Fibroblast of skin of right biceps (primary cell): ENCODE data around the gene XDH.
A peak's percentile ranks its signal among the peaks of the same experiment; 100 is the strongest.

Source experiments
- DNase-seq: peaks from one replicate; pipeline ENCODE4 v3.0.0-alpha.2; 2013

Gene XDH

DNA sequence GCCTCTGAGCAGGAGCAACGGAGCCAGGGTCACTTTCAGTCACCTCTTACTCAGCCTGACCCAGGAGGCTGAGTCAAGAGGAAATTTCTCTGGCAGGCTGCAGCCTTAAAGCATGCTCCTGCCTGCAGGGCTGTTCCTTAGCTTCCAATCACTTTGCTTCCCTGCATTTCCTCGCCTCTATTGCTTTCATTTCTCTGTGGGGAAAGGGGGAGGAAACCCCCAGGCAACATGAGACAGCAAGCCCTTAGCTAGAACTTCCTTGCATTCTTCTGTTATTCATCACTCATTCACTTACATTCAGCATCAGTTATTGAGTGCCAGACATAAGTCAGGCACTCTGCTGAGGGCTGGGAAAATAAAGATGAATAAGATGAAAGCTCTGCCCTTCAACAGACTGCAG, 13.0 kb downstream of the XDH start:
- peak; percentile 98 for DNase-seq

DNA sequence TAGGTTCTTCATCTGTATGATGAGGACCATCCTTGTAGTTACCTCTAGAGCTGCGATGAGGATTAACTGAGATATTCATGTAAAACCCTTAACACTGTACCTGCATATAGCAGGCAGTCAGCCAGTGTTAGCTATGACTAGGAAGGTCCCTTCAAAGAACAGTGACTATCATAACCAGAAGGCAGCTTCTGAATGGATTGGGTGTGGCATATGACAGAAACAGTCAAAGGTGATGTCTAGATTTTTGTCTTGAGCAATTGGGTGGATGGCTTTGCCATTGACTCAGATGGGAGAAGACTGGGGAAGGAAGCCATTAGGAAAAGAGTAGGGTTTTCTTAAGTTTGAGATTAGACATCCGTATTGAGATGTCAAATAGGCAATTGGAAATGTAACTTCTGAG, 15.7 kb downstream of the XDH start:
- no peak for DNase-seq

- DNase-seq, result no peak
Measured at GRCh38 chr2:31397094-31397493, 17.4 kb downstream of the XDH start.

DNA sequence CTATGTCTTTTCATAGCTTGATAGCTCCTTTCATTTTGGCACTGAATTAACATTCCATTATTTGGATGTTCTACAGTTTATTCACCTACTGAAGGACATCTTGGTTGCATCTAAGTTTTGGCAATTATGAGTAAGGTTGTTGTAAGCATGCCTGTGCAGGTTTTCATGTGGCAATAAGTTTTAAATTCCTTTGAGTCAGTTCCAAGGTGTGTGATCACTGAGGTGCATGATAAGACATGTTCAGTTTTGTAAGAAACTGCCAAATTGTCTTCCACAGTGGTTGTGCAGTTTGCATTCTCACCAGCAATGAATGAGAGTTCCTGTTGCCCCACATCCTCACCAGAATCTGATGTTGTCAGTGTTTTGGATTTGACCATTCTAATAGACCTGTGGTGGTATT, 24.2 kb downstream of the XDH start:
- peak; percentile 29 for DNase-seq

GRCh38 chr2:31388736-31389135, 25.8 kb downstream of the XDH start:
- DNase-seq, result no peak

- no peak for DNase-seq
Measured at GRCh38 chr2:31387850-31388249, 26.7 kb downstream of the XDH start.

- DNase-seq, result peak; percentile 15
Measured at GRCh38 chr2:31386648-31387047, 27.9 kb downstream of the XDH start.

- no peak for DNase-seq
Measured at GRCh38 chr2:31386172-31386571, 28.4 kb downstream of the XDH start.

DNA sequence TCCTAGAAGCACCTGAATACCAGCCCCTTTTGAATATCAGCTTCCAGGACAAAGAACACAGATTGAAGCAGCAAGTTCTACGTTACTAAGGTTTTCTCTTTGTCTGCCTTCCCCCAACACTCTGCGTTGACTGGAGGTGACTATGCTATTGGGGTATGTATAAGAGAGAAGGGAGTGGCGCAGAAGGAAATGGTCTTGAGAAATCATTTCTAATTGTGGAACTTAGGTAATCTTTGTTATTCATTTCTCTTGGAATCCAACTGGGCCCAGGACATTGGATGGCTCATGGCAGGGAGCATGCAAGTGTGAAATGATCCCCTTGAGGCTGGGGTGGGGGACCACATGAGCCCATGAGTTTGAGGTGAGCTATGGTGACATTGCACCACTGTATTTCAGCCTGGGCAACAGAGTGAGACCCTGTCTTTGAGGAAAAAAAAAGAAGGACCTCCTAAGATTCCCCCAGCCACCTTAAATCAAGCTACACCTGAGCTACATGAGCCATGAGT, 29.7 kb downstream of the XDH start:
- DNase-seq, result peak; percentile 96

DNA sequence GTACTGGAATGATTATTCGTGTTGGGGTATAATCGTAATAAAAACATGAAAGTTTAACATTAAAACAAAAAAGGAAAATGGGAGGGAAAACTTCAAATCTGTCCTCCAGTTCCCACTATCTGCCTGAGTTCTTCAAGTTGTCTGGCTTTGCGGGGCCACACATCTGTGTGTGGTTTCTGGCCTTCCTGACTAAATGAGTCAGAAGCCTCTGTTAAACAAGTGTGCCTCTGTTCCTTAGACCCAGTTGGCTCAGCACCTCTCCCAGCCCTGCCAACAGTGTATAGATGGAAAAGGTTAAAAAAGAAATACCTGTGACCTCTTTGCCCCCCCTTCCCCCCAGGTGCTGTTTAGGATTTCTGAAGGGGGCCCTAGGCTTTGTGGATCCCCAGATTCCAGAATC, 30.2 kb downstream of the XDH start:
- DNase-seq, result peak; percentile 92

- peak; percentile 52 for DNase-seq
Measured at GRCh38 chr2:31383471-31384153, 30.9 kb downstream of the XDH start.

DNA sequence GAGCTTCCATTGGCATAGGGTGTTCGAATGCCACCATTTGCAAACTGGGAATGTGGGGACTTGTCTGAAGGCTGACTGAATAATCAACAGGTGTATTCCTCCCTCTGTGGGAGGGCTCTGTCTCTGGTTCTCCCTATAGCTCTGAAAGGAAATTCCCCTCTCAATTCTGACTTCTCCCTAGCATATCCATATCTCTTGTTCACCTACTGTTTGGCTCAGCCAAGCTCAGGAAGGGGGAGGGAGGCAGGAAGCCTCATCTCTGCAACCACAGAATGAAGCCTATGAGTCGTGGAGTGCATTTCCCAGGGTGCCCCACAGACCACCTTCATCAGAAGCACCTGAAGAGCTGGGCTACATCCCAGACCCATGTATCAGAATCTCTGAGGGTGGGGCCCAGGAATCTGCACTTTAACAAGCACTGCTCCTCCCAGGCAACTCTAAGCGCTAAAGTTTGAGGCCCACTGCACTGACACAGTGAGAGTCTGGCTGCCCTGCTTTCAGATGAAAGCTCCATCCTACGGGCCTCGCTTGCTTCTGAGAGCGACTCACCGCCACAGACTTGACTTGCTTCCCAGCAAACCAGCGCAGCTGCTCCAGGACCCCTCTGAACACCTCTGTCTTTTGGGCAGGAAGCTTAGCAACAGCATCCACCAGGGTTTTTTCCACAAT, 32.0 kb downstream of the XDH start:
- peak; percentile 73 for DNase-seq

- no peak for DNase-seq
Measured at GRCh38 chr2:31381601-31382000, 32.9 kb downstream of the XDH start.

GRCh38 chr2:31380243-31380642, 34.3 kb downstream of the XDH start:
- DNase-seq, result no peak

GRCh38 chr2:31379747-31380146, 34.8 kb downstream of the XDH start:
- DNase-seq, result no peak

DNA sequence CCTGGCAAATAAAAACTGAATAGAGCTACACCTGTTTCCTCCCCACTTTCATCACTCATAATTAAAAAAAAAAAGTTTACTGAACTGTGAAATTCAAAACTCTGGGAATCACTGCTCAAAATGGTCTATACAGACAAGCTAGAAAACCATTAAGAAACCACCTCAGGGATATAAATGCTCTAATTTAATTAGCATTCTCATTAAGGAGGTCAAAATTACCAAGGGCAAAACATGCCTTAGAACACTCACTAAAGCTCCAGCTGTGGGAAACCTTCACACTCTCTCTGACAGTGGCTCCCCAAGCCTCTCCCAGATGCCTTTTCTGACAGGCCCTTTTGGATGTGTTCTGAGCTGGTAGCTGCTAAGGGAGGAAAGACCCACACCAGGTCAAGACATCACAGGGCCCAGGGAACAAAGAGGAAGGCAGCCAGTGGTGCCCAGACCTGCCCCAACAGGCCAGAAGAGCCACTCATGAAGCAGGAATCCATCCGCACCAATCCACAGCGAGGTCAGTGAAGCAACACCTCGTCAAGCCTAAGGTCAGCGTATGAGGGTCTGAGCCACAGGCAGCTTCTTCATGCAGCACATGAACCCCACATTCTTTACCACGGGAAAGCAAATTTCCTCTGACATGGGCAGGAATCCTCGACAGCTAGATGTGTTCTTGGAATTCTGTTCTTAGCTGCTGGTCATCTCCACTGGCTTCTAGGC, 35.6 kb downstream of the XDH start:
- no peak for DNase-seq

DNA sequence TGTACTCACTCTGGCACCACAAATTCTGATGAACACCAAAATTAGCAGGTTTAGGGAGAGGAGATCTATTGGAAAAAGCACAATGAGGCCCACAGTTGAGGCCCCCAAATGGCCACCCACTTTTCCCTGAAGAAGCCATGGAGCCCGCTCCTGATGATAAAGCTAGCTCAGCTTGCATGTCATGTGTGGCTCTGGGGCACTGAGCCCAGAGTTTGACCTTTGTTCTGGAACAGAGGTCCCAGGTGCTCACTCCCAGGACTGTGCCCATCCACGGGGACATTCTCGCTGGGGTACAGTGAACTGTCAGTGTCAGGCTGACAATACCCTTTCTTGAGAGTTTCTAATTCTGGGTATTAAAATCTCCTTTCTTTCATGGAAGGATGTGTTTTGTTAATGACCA, 36.2 kb downstream of the XDH start:
- DNase-seq, result no peak

GRCh38 chr2:31373127-31373526, 41.4 kb downstream of the XDH start:
- DNase-seq, result no peak

DNA sequence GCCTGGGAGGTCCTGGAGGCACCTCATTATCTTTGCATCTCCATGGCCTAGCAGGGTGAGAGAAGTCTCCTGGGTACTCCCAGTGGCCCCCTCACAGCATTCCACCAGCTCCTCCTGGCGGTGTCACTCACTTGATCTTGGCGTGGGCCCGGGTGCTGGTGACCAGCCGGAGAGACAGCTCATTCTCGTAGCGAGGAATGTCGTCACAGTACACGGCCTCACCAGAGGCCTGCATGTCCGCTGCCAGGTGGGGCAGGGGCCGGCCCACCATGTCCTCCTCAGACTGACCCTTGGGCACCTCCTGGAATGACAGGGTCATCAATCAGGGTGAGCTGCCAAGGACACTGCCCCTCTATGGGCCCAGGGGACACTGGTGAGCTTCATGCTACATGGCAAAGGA, 42.4 kb downstream of the XDH start:
- DNase-seq, result no peak

GRCh38 chr2:31371691-31372090, 42.9 kb downstream of the XDH start:
- no peak for DNase-seq

GRCh38 chr2:31366733-31367132, 47.8 kb downstream of the XDH start:
- no peak for DNase-seq

DNA sequence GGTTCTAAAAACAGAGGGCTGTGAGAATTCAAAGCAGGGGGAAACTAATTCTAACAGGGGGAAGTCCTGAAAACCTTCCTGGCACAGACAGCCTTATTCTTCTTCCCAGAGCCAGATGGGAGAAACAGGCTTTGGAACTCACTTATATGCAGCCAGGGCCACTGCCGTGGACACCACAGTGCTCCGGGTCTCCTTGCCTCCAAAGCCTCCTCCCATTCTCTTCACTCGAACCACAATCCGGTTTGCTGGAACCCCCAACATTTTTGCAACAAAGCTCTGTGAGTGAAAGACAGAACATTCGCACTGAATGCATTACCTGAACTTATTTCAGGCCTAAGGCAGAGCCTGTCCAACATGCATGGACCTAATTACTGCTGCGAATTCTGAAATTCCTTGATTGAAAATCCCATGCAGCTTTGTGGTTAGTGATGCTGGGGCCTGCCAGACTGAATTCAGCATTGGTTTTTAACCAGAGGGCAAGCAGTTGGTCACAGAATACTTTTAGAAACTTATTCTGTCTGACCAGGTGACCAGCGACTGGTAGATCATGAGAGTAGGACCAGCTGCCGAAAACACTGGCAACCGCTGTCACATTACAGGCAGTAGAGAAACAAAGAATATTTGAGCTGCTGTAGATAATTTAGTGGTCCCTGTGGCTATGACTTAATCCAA, 48.6 kb downstream of the XDH start:
- DNase-seq, result no peak

DNA sequence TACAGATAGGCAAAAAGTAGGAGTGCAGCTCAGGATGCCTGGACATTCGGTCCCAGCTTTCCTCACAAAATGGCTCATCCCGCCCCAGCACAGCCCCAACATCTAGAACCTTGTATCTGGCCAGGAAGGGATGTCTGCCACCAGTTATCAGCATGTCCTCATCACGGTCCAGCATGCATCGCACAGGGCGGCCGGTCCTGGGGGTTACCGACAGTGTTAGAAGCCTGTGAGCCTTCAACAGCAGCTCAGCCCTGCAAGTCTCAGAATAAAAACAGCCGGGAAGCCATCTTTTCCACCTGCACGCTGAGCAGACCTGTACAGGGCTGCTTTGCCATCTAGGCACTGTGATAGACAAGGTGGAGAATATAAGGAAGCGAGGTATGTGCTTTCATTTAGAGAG, 49.2 kb downstream of the XDH start:
- no peak for DNase-seq
